AG04450 (cell line): ENCODE results near the gene PRXL2A. TPM values are rescaled to one million over a fixed set of nuclear protein-coding genes. Genes with fewer than 3 reads are reported as not detected.

Source experiments
- CTCF ChIA-PET: fragments of 300-600, 350-600 bp; formaldehyde crosslinking; extraction: SDS; loops from one replicate; lab custom pipeline; 2022; ENCODE audit warnings: antibody characterized with exemption, inconsistent platforms; lab: Charles Lee
- POLR2A ChIA-PET: fragments of 350-600 bp; formaldehyde crosslinking; extraction: SDS; loops from one replicate; lab custom pipeline; 2021; ENCODE audit warnings: antibody characterized with exemption, inconsistent platforms; lab: Yijun Ruan, JAX
- DNase-seq: peaks from one replicate; pipeline ENCODE4 v3.0.0-alpha.2; 2011; ENCODE audit warnings: low read depth, low spot score
- H3K27ac ChIP-seq: one replicate; pipeline ENCODE4 v1.5.1; 2012; ENCODE audit warnings: low read depth, low read length, control low read depth
- H3K27me3 ChIP-seq: one replicate; pipeline ENCODE4 v1.6.0; 2012; ENCODE audit warnings: low read length; ENCODE audit not compliant: control insufficient read depth, insufficient read depth
- H3K4me3 ChIP-seq: 2 replicates; pipeline ENCODE4 v1.5.1; 2011; ENCODE audit warnings: mild to moderate bottlenecking, low read depth, low read length, control low read depth
- H3K9me3 ChIP-seq: 2 replicates; pipeline ENCODE4 v1.5.1; 2012; ENCODE audit warnings: low read length; ENCODE audit not compliant: control insufficient read depth, insufficient read depth
- CTCF ChIP-seq: IDR thresholded peaks from 2 replicates; pipeline ENCODE4 v1.5.1; 2011; ENCODE audit warnings: low read depth, low read length, control low read depth, inconsistent platforms
- polyA plus RNA-seq: library from polyadenylated mRNA; depleted of rRNA; stranded (reverse); fragments of >200 nt; gene quantifications from 2 replicates; pipeline ENCODE4 v1.2.3, GENCODE V29; 2011

PRXL2A gene
- polyA plus RNA-seq, 1 experiment, result 5.2 TPM

GRCh38 chr10:80466724-80467326 lies 58.5 kb downstream of the PRXL2A start:
- no peaks in the 10 kb centered on the region for H3K27me3 ChIP-seq
- no peak for DNase-seq
- H3K9me3 ChIP-seq, result no peaks in the 10 kb centered on the region
- no peak overlapping the region for H3K4me3 ChIP-seq
- no peak for TF ChIP-seq CTCF
- POLR2A ChIA-PET, result no interaction called here
- CTCF ChIA-PET, result interaction anchor here (1.2 to 8.7 kb wide), 4 partner anchors 22 to 39 kb away, joined by 3 to 90 read pairs (median 7); no protein-coding TSS in a partner anchor
- no peak overlapping the region for H3K27ac ChIP-seq

- H3K27ac ChIP-seq, result no peak overlapping the region
- H3K27me3 ChIP-seq, result no peaks in the 10 kb centered on the region
- H3K9me3 ChIP-seq, result no peaks in the 10 kb centered on the region
- DNase-seq, result no peak
- TF ChIP-seq CTCF, result no peak
- CTCF ChIA-PET, result interaction anchor here (1.0 to 1.7 kb wide), 2 partner anchors 24 to 38 kb away, joined by 3 to 10 read pairs; no protein-coding TSS in a partner anchor
- H3K4me3 ChIP-seq, result no peak overlapping the region
- POLR2A ChIA-PET, result no interaction called here
These were observed 59.7 kb downstream of the PRXL2A start for GRCh38 chr10:80468002-80468401.

- ChIA-PET CTCF (interaction anchor here (0.8 to 1.7 kb wide), 2 partner anchors 36 to 37 kb away, joined by 3 to 10 read pairs; no protein-coding TSS in a partner anchor), POLR2A (no interaction called here)
- Histone ChIP-seq H3K27me3 (no peaks in the 10 kb centered on the region), H3K4me3 (no peak overlapping the region), H3K27ac (no peak overlapping the region), H3K9me3 (no peaks in the 10 kb centered on the region)
- TF ChIP-seq CTCF, result no peak
- no peak for DNase-seq
These were observed 60.6 kb downstream of the PRXL2A start for GRCh38 chr10:80468806-80469421.

GRCh38 chr10:80470266-80470665 lies 61.9 kb downstream of the PRXL2A start:
- Histone ChIP-seq H3K27ac (no peak overlapping the region), H3K27me3 (no peaks in the 10 kb centered on the region), H3K4me3 (no peak overlapping the region), H3K9me3 (no peaks in the 10 kb centered on the region)
- ChIA-PET CTCF (interaction anchor here (4.1 kb wide), 1 partner anchor 35 kb away, joined by 27 read pairs; no protein-coding TSS in a partner anchor), POLR2A (interaction anchor here (1.5 kb wide), 1 partner anchor 8 kb away, joined by 3 read pairs; no protein-coding TSS in a partner anchor)
- no peak for DNase-seq
- TF ChIP-seq CTCF, result no peak

GRCh38 chr10:80471001-80471400 lies 62.6 kb downstream of the PRXL2A start:
- POLR2A ChIA-PET, result interaction anchor here (1.5 kb wide), 1 partner anchor 8 kb away, joined by 3 read pairs; no protein-coding TSS in a partner anchor
- H3K27me3 ChIP-seq, result no peaks in the 10 kb centered on the region
- DNase-seq, result no peak
- peak overlapping the region; percentile 82 for H3K27ac ChIP-seq
- CTCF ChIA-PET, result interaction anchor here (4.1 kb wide), 1 partner anchor 35 kb away, joined by 27 read pairs; no protein-coding TSS in a partner anchor
- H3K9me3 ChIP-seq, result no peaks in the 10 kb centered on the region
- no peak overlapping the region for H3K4me3 ChIP-seq
- TF ChIP-seq CTCF, result no peak
